ENCODE results near the gene BNC2.

Gene BNC2

GRCh38 chr9:16716601-16717000 lies 153.9 kb downstream of the BNC2 start:
- DNase-seq (ENCODE audit: low spot score), result no peak
- TF ChIP-seq CTCF (IDR thresholded peaks at IDR 0.05; ENCODE audit: borderline replicate concordance, control extremely low read depth, extremely low read depth, insufficient read depth, missing control alignments), result no peak
- in situ Hi-C loops (cut with MboI; ENCODE audit: low sequenced_read_pairs, unreplicated experiment), result no loop called here

- no peak for TF ChIP-seq CTCF (IDR thresholded peaks at IDR 0.05; ENCODE audit: borderline replicate concordance, control extremely low read depth, extremely low read depth, insufficient read depth, missing control alignments)
- in situ Hi-C loops (cut with MboI; ENCODE audit: low sequenced_read_pairs, unreplicated experiment), result no loop called here
- no peak for DNase-seq (ENCODE audit: low spot score)
These were observed 155.1 kb downstream of the BNC2 start for GRCh38 chr9:16715404-16715803.

GRCh38 chr9:16712787-16713186 lies 157.7 kb downstream of the BNC2 start:
- DNase-seq (ENCODE audit: low spot score), result no peak
- in situ Hi-C loops (cut with MboI; ENCODE audit: low sequenced_read_pairs, unreplicated experiment), result no loop called here
- TF ChIP-seq CTCF (IDR thresholded peaks at IDR 0.05; ENCODE audit: borderline replicate concordance, control extremely low read depth, extremely low read depth, insufficient read depth, missing control alignments), result no peak

GRCh38 chr9:16710888-16711287 lies 159.6 kb downstream of the BNC2 start:
- no peak for DNase-seq (ENCODE audit: low spot score)
- in situ Hi-C loops (cut with MboI; ENCODE audit: low sequenced_read_pairs, unreplicated experiment), result no loop called here
- no peak for TF ChIP-seq CTCF (IDR thresholded peaks at IDR 0.05; ENCODE audit: borderline replicate concordance, control extremely low read depth, extremely low read depth, insufficient read depth, missing control alignments)

- in situ Hi-C loops (cut with MboI; ENCODE audit: low sequenced_read_pairs, unreplicated experiment), result no loop called here
- TF ChIP-seq CTCF (IDR thresholded peaks at IDR 0.05; ENCODE audit: borderline replicate concordance, control extremely low read depth, extremely low read depth, insufficient read depth, missing control alignments), result no peak
- DNase-seq (ENCODE audit: low spot score), result no peak
These were observed 160.5 kb downstream of the BNC2 start for GRCh38 chr9:16709924-16710323.

- in situ Hi-C loops (cut with MboI; ENCODE audit: low sequenced_read_pairs, unreplicated experiment), result no loop called here
- no peak for TF ChIP-seq CTCF (IDR thresholded peaks at IDR 0.05; ENCODE audit: borderline replicate concordance, control extremely low read depth, extremely low read depth, insufficient read depth, missing control alignments)
- no peak for DNase-seq (ENCODE audit: low spot score)
These were observed 161.6 kb downstream of the BNC2 start for GRCh38 chr9:16708656-16709435.

All from GM13976 (cell line).